Small intestine (tissue), 7 donors: ENCODE measurements around the gene APOL4. TPM values are rescaled to one million over a fixed set of nuclear protein-coding genes. Genes with fewer than 3 reads are reported as not detected.
A peak's percentile ranks its signal among the peaks of the same experiment; 100 is the strongest.
"Not testable (repeated sequence)": the region's sequence is repeated elsewhere in the genome, so short reads cannot be mapped to it uniquely, and the experiment has no call there.

Source experiments
- DNase-seq, 2 donors: peaks; one replicate each; pipeline versions ENCODE4 v3.0.0 to v3.0.0-alpha.2; 2013
- FAIRE-seq: peaks from 2 replicates; lab custom pipeline; 2012; peaks lifted over from hg19 to GRCh38; lab: Jason Lieb, UNC
- H3K27ac ChIP-seq, 3 donors: one replicate each; pipeline ENCODE4 v1.5.1; 2013; ENCODE audit warnings: low read length in 2 of 3, mild to moderate bottlenecking in 2 of 3, control low read depth in 1 of 3, inconsistent platforms in 1 of 3, low read depth in 1 of 3, moderate library complexity in 1 of 3
- H3K27me3 ChIP-seq, 3 donors: one replicate each; pipeline ENCODE4 v1.6.1; 2013; ENCODE audit warnings: low read length in 3 of 3, inconsistent platforms in 1 of 3; ENCODE audit not compliant: control insufficient read depth in 3 of 3, insufficient read depth in 3 of 3
- H3K36me3 ChIP-seq, 3 donors: one replicate each; pipeline ENCODE4 v1.6.1; 2013; ENCODE audit warnings: low read length in 3 of 3, inconsistent platforms in 1 of 3, low read depth in 1 of 3, mild to moderate bottlenecking in 1 of 3, moderate library complexity in 1 of 3; ENCODE audit not compliant: control insufficient read depth in 3 of 3, insufficient read depth in 2 of 3
- H3K4me1 ChIP-seq, 3 donors: one replicate each; pipeline ENCODE4 v1.6.1; 2013; ENCODE audit warnings: low read length in 2 of 3, inconsistent platforms in 1 of 3, low read depth in 1 of 3, mild to moderate bottlenecking in 1 of 3, moderate library complexity in 1 of 3; ENCODE audit not compliant: control insufficient read depth in 3 of 3, insufficient read depth in 2 of 3
- H3K4me3 ChIP-seq, 3 donors: one replicate each; pipeline ENCODE4 v1.5.1; 2013; ENCODE audit warnings: low read length in 3 of 3, control low read depth in 1 of 3, inconsistent platforms in 1 of 3, low read depth in 1 of 3, mild to moderate bottlenecking in 1 of 3, moderate library complexity in 1 of 3
- H3K9me3 ChIP-seq, 2 donors: one replicate each; pipeline ENCODE4 v1.6.1; 2013; ENCODE audit warnings: low read depth in 1 of 2, low read length in 1 of 2; ENCODE audit not compliant: control insufficient read depth in 2 of 2, insufficient read depth in 1 of 2
- WGBS, 3 donors: extraction: QIAGEN DNeasy Blood & Tissue Kit; methylation state at CpG; one replicate each; pipeline ENCODE4 v1.1.7; 2013; 5-methylcytosine and 5-hydroxymethylcytosine counted together
- polyA plus RNA-seq, 4 donors: library from polyadenylated mRNA; stranded (reverse) in 3 of 4; unstranded in 1 of 4; fragments of 200-250 nt in 3 of 4; fragments of 120-200 nt in 1 of 4; gene quantifications; one replicate each; pipeline versions ENCODE4 v1.2.1 to v1.2.3, GENCODE V29; 2013
- donor health status: healthy with polysubstance abuse.
- donor health status: control.
- donor health status: control.
- donor health status: Bipolar disorder and iron deficiency.
- donor health status: healthy.

The APOL4 gene
- polyA plus RNA-seq, 4 donors = 6.6 to 12.8 (median 9.6) TPM

DNA sequence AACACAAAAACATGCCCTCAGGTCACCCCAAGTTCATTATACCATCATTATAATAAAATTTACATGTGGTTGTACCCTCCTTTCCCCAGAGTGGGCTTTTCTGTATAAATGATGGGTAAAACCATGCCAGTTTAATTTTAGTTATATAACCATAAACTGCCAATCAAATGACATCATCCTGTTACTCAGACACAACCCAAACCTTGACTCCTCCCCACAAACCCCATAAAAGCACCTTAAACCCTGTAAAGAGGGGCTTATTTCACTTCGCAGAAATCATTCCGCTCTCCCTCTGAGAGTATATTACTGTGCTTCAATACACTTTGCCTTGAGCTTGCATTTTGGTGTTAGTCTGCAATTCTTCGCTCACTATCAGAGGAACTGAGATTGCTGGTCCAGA, 35.5 kb downstream of the APOL4 start:
- WGBS, 3 donors = 93 to 99% (median 95%) methylated on average over 3 of the region's 3 CpGs
- no peak overlapping the region for H3K4me3 ChIP-seq
- FAIRE-seq = no peak

DNA sequence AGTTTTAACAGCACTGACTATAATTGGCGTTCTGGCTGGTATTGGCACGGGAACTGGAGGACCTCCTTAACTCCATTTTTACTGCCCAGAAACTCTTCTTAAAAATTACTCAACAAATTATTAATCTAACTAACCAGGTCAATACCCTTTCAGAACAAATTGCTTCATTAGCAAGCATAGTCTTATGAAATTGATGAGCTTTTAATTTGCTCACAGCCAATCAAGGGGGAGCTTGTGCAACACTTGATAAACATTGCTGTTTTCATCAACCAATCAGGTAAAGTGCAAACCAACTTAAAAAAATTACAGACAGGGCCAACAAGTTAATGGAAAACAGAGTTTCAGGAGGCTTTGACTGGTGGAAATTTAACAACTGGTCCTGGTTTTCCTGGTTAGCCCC, 36.5 kb downstream of the APOL4 start:
- DNase-seq (no peak), FAIRE-seq (no peak)
- no peaks in the 10 kb centered on the region for H3K4me1 ChIP-seq
- no peaks in the 10 kb centered on the region for H3K27me3 ChIP-seq
- WGBS, 3 donors = 86 to 94% (median 94%) methylated on average over 2 of the region's 2 CpGs
- no peak overlapping the region for H3K27ac ChIP-seq
- H3K4me3 ChIP-seq = no peak overlapping the region
- no peaks in the 10 kb centered on the region for H3K36me3 ChIP-seq
- no peaks in the 10 kb centered on the region for H3K9me3 ChIP-seq

More for the DNA sequence above, 35.5 kb downstream of the APOL4 start:
- DNase-seq = no peak
- Histone ChIP-seq H3K9me3 (no peaks in the 10 kb centered on the region), H3K27me3 (no peaks in the 10 kb centered on the region), H3K4me1 (no peaks in the 10 kb centered on the region), H3K36me3 (no peaks in the 10 kb centered on the region), H3K27ac (no peak overlapping the region)

DNA sequence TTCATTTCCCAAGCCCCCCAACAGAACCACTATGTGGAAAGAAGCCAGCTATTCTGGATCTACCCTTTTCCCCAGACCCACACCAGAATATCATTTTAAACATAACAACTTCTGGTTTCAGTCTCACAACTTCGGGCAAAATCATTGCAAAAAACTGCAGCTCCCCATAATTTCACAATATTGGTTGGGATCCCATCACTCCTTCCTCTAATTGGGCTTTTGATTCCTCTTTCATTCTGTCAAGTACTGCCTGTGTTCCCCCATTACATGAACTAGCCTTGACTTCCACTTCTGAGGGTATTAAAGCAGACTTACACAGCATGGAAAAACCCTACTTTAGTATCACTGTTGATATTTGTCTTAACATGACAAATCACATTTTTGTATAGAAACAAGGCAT, 37.0 kb downstream of the APOL4 start:
- no peaks in the 10 kb centered on the region for H3K4me1 ChIP-seq
- FAIRE-seq (no peak), DNase-seq (no peak)
- no peaks in the 10 kb centered on the region for H3K27me3 ChIP-seq
- no peaks in the 10 kb centered on the region for H3K9me3 ChIP-seq
- 73 to 83% (median 73%) methylated on average over 1 of the region's 1 CpG for WGBS, 3 donors
- H3K27ac ChIP-seq = no peak overlapping the region
- no peaks in the 10 kb centered on the region for H3K36me3 ChIP-seq
- H3K4me3 ChIP-seq = no peak overlapping the region

- Histone ChIP-seq H3K4me3 (no peak overlapping the region), H3K9me3 (no peaks in the 10 kb centered on the region), H3K27me3 (no peaks in the 10 kb centered on the region), H3K27ac (peak overlapping the region in 1 of 3 donors; percentile 75), H3K36me3 (no peaks in the 10 kb centered on the region), H3K4me1 (peaks cover 0 to 3% (median 3%) of the 10 kb centered on the region in 3 donors)
- DNase-seq = no peak
- WGBS, 3 donors = 80 to 97% (median 96%) methylated on average over 2 of the region's 2 CpGs
- FAIRE-seq = no peak
Observed at GRCh38 chr22:36163497-36163896, 38.1 kb downstream of the APOL4 start.

GRCh38 chr22:36162127-36163034, 39.2 kb downstream of the APOL4 start:
- Histone ChIP-seq H3K27me3 (no peaks in the 10 kb centered on the region), H3K27ac (peak overlapping the region in 2 of 3 donors; percentile 0 to 75), H3K9me3 (no peaks in the 10 kb centered on the region), H3K4me1 (peaks cover 0 to 3% (median 3%) of the 10 kb centered on the region in 3 donors), H3K36me3 (no peaks in the 10 kb centered on the region), H3K4me3 (no peak overlapping the region)
- DNase-seq (no peak), FAIRE-seq (no peak)
- WGBS, 3 donors = 70 to 85% (median 73%) methylated on average over 6 of the region's 6 CpGs

DNA sequence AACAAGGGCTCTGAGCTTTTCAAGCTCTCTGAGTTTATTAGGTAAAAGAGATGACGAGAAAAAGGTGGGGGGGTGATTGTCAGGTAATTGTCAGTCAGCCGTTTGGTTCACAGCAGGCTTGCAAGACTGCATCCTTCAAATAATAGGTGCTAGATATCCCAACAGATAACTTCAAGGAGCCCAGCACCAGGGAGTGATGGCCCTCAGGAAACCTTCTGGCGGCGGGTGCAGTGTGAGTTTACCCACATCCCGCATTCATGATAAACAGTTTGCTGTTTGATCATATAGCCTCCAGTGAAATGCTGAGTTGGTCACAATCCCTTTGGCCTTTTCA, 39.8 kb downstream of the APOL4 start:
- H3K4me1 ChIP-seq, H3K27me3 ChIP-seq, FAIRE-seq, H3K9me3 ChIP-seq, H3K4me3 ChIP-seq, H3K36me3 ChIP-seq, DNase-seq: not testable (repeated sequence)
- H3K27ac ChIP-seq = peak overlapping the region in 1 of 3 donors; percentile 75
- WGBS, 3 donors = 47 to 71% (median 53%) methylated on average over 5 of the region's 5 CpGs

DNA sequence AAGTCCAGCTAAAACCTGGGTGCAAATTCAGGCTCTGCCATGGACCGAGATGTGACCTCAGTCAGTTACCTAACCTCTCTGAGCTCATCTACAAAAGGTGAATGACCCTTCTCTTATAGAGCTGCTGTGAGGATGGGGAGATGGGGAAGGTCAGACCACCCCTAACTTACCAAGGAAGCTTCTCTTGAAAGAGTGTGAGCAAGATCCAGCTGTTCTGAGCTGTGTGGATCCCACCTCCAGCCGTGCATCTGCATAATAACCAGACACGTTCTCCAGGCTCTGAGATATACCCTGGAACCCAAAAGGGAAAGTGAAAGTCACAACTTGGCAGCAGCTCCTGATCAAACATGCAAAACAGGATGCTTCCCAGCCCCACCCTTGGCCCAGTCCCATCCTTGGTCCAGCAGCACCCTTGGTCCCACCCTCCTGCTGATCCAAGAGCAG, 41.1 kb downstream of the APOL4 start, which contains the start of gene APOL3:
APOL3 (minus strand) TSS at position 257 of the 444 bp plus-strand sequence. CDS start 11,700 bp downstream, outside the sequence.
- WGBS, 3 donors = 5 to 7% (median 7%) methylated on average over 3 of the region's 3 CpGs

GRCh38 chr22:36156515-36157419, 44.8 kb downstream of the APOL4 start:
- peaks cover 0 to 4% (median 0%) of the 10 kb centered on the region in 3 donors for H3K36me3 ChIP-seq
- DNase-seq (peak; percentile 62 to 86), FAIRE-seq (no peak)
- peaks cover 16 to 40% (median 21%) of the 10 kb centered on the region in 3 donors for H3K4me1 ChIP-seq
- H3K9me3 ChIP-seq = peaks cover 0 to 3% of the 10 kb centered on the region in 2 donors
- peak overlapping the region; percentile 71 to 95 (median 79) for H3K27ac ChIP-seq
- H3K4me3 ChIP-seq = peak overlapping the region in 2 of 3 donors; percentile 26 to 49
- WGBS, 3 donors = 4 to 6% (median 4%) methylated on average over 15 of the region's 15 CpGs
- H3K27me3 ChIP-seq = no peaks in the 10 kb centered on the region

More for the DNA sequence above, 41.1 kb downstream of the APOL4 start, which contains the start of gene APOL3:
- FAIRE-seq (no peak), DNase-seq (peak; percentile 62 to 92)
- no peaks in the 10 kb centered on the region for H3K9me3 ChIP-seq
- H3K27ac ChIP-seq = peak within 1 kb of the TSS; percentile 35 to 75 (median 75)
- H3K27me3 ChIP-seq = no peaks in the 10 kb centered on the region
- H3K36me3 ChIP-seq = no peaks in the 10 kb centered on the region
- peak within 1 kb of the TSS; percentile 11 to 29 (median 22) for H3K4me3 ChIP-seq
- peaks cover 5 to 17% (median 11%) of the 10 kb centered on the region in 3 donors for H3K4me1 ChIP-seq
